PC-9 (cell line): Measurements from ENCODE around the gene FHAD1. TPM values are rescaled to one million over a fixed set of nuclear protein-coding genes. Genes with fewer than 3 reads are reported as not detected.

Experiments used
- BruUV-seq: library from RNA; stranded (reverse); fragments of 400-500 nt; replicated peaks from 2 replicates; lab custom pipeline; 2021; lab: Mats Ljungman, UMichigan
- CTCF ChIA-PET: fragments of 300-600 bp; sonication (Branson Sonifier 250); formaldehyde crosslinking; loops from one replicate; lab custom pipeline; 2022; ENCODE audit warnings: antibody characterized with exemption; lab: Charles Lee
- POLR2A ChIA-PET: fragments of 300-600 bp; sonication (Branson Sonifier 250); formaldehyde crosslinking; loops from one replicate; lab custom pipeline; 2022; ENCODE audit warnings: antibody characterized with exemption; ENCODE audit not compliant: unreplicated experiment; lab: Charles Lee
- DNase-seq, 2 experiments: peaks; one replicate each; pipeline versions ENCODE4 v3.0.0 to v3.0.0-alpha.2; 2015 to 2022; ENCODE audit warnings: mixed read lengths in 1 of 2
- H2AFZ ChIP-seq: fragments of 200-600 bp; sonication (generic); 2 replicates; pipeline ENCODE4 v1.8.1; 2017; ENCODE audit warnings: antibody characterized with exemption
- H3F3A ChIP-seq: fragments of 200-600 bp; sonication (generic); 2 replicates; pipeline ENCODE4 v1.8.1; 2017; ENCODE audit warnings: antibody characterized with exemption, mild to moderate bottlenecking, low read depth; ENCODE audit not compliant: insufficient read depth
- H3K27ac ChIP-seq: fragments of 200-600 bp; sonication (generic); 2 replicates; pipeline ENCODE4 v1.6.1; 2016; ENCODE audit warnings: mixed run types
- H3K27me3 ChIP-seq: fragments of 200-600 bp; sonication (generic); 2 replicates; pipeline ENCODE4 v1.6.1; 2016; ENCODE audit warnings: low read depth, mixed run types; ENCODE audit not compliant: insufficient read depth
- H3K36me3 ChIP-seq: fragments of 200-600 bp; sonication (generic); 2 replicates; pipeline ENCODE4 v1.6.1; 2016; ENCODE audit warnings: low read depth, mixed run types
- H3K4me1 ChIP-seq: fragments of 200-600 bp; sonication (generic); replicated peaks from 2 replicates; pipeline ENCODE4 v1.6.1; 2016; ENCODE audit warnings: mixed run types; ENCODE audit not compliant: insufficient read depth
- H3K4me2 ChIP-seq: fragments of 200-600 bp; sonication (generic); 2 replicates; pipeline ENCODE4 v1.6.1; 2017; ENCODE audit warnings: mixed run types
- H3K4me3 ChIP-seq: fragments of 200-600 bp; sonication (generic); 2 replicates; pipeline ENCODE4 v1.6.1; 2016; ENCODE audit warnings: mixed run types
- H3K79me2 ChIP-seq: fragments of 200-600 bp; sonication (generic); 2 replicates; pipeline ENCODE4 v1.6.1; 2017; ENCODE audit warnings: low read depth, mixed run types
- H3K9me2 ChIP-seq: fragments of 200-600 bp; sonication (generic); 2 replicates; pipeline ENCODE4 v1.8.1; 2017; ENCODE audit warnings: mild to moderate bottlenecking; ENCODE audit not compliant: insufficient read depth
- H3K9me3 ChIP-seq: fragments of 200-600 bp; sonication (generic); 2 replicates; pipeline ENCODE4 v1.8.1; 2016; ENCODE audit warnings: low read depth; ENCODE audit not compliant: insufficient read depth
- H4K20me1 ChIP-seq: fragments of 200-600 bp; sonication (generic); 2 replicates; pipeline ENCODE4 v1.8.1; 2017; ENCODE audit not compliant: insufficient read depth
- CTCF ChIP-seq: fragments of 200-600 bp; sonication (generic); conservative IDR thresholded peaks from 2 replicates; pipeline ENCODE4 v1.6.1; 2017; ENCODE audit warnings: mixed run types, antibody characterized with exemption, mild to moderate bottlenecking, moderate library complexity
- EZH2 ChIP-seq: fragments of 200-600 bp; sonication (generic); IDR thresholded peaks from 2 replicates; pipeline ENCODE4 v1.8.0; 2017; ENCODE audit warnings: antibody characterized with exemption, low read depth
- intact Hi-C: fragments of 100-400 bp; cut with micrococcal nuclease; formaldehyde crosslinking; loops from one replicate; pipeline ENCODE4 v1.10.0; 2022; ENCODE audit not compliant: unreplicated experiment
- total RNA-seq: library from RNA; stranded (reverse); gene quantifications from 2 replicates; pipeline ENCODE4 v1.2.3, GENCODE V29; 2021

Gene FHAD1
- total RNA-seq, 1 experiment from 2014 or later, result 6.9 TPM

- CTCF ChIA-PET, result interaction anchor here (0.6 kb wide), 1 partner anchor 183 kb away, joined by 3 read pairs; no protein-coding TSS in a partner anchor
- intact Hi-C loops, result no loop called here
- DNase-seq, result no peak
- no TSS peak for BruUV-seq
- no peak overlapping the region for H3K27ac ChIP-seq
- no peak overlapping the region for H3K4me3 ChIP-seq
- TF ChIP-seq CTCF, result no peak
- TF ChIP-seq EZH2, result no peak
- H3K4me2 ChIP-seq, result no peak overlapping the region
- no peak overlapping the region for H2AFZ ChIP-seq
- no peaks in the 10 kb centered on the region for H3K79me2 ChIP-seq
- POLR2A ChIA-PET, result no interaction called here
- no peaks in the 10 kb centered on the region for H3K27me3 ChIP-seq
- H3K36me3 ChIP-seq, result no peaks in the 10 kb centered on the region
- no peaks in the 10 kb centered on the region for H3K9me2 ChIP-seq
- H3K4me1 ChIP-seq, result peaks cover 9% of the 10 kb centered on the region
- no peaks in the 10 kb centered on the region for H3K9me3 ChIP-seq
- H4K20me1 ChIP-seq, result no peaks in the 10 kb centered on the region
- H3F3A ChIP-seq, result peaks cover 9% of the 10 kb centered on the region; the same call in 1 of the 2 replicates
Measured at GRCh38 chr1:15213341-15213821, 33.6 kb upstream of the FHAD1 start.

GRCh38 chr1:15214527-15214926 is 32.5 kb upstream of the FHAD1 start:
- BruUV-seq, result no TSS peak
- peaks cover 19% of the 10 kb centered on the region for H3K4me1 ChIP-seq
- no peaks in the 10 kb centered on the region for H3K9me3 ChIP-seq
- no peak for DNase-seq
- no peaks in the 10 kb centered on the region for H3K9me2 ChIP-seq
- TF ChIP-seq CTCF, result no peak
- TF ChIP-seq EZH2, result no peak
- intact Hi-C loops, result no loop called here
- no peaks in the 10 kb centered on the region for H4K20me1 ChIP-seq
- H3K4me3 ChIP-seq, result no peak overlapping the region
- no peaks in the 10 kb centered on the region for H3K36me3 ChIP-seq
- H3K4me2 ChIP-seq, result no peak overlapping the region
- peaks cover 17% of the 10 kb centered on the region; the same call in 1 of the 2 replicates for H3F3A ChIP-seq
- H3K27me3 ChIP-seq, result no peaks in the 10 kb centered on the region
- CTCF ChIA-PET, result no interaction called here
- POLR2A ChIA-PET, result no interaction called here
- H3K27ac ChIP-seq, result no peak overlapping the region
- no peak overlapping the region for H2AFZ ChIP-seq
- H3K79me2 ChIP-seq, result no peaks in the 10 kb centered on the region

- CTCF ChIA-PET, result no interaction called here
Measured at GRCh38 chr1:15215116-15215515, 31.9 kb upstream of the FHAD1 start.

More at GRCh38 chr1:15215116-15215515, 31.9 kb upstream of the FHAD1 start:
- peaks cover 19% of the 10 kb centered on the region for H3K4me1 ChIP-seq
- no peaks in the 10 kb centered on the region for H3K27me3 ChIP-seq
- no TSS peak for BruUV-seq
- no peaks in the 10 kb centered on the region for H3K9me3 ChIP-seq
- intact Hi-C loops, result loop anchor here (5.0 kb wide), 1 partner anchor 207 kb away; no protein-coding TSS in a partner anchor
- no peaks in the 10 kb centered on the region for H4K20me1 ChIP-seq
- POLR2A ChIA-PET, result no interaction called here
- H3K4me2 ChIP-seq, result no peak overlapping the region
- H3F3A ChIP-seq, result peaks cover 17% of the 10 kb centered on the region; the same call in 1 of the 2 replicates
- no peak for DNase-seq
- H3K4me3 ChIP-seq, result no peak overlapping the region
- H3K36me3 ChIP-seq, result no peaks in the 10 kb centered on the region
- TF ChIP-seq EZH2 (no peak), CTCF (no peak)
- no peaks in the 10 kb centered on the region for H3K79me2 ChIP-seq
- no peak overlapping the region for H3K27ac ChIP-seq
- H3K9me2 ChIP-seq, result no peaks in the 10 kb centered on the region
- no peak overlapping the region for H2AFZ ChIP-seq
